GM12878 (cell line): ENCODE data around the gene GFRA1. TPM values are rescaled to one million over a fixed set of nuclear protein-coding genes. Genes with fewer than 3 reads are reported as not detected.

Experiments used
- ATAC-seq: fragments of 200-7000 bp; cut with Tn5 transposase; 3 replicates; pipeline ENCODE4 v1.9.1; 2020; ENCODE audit warnings: mild to moderate bottlenecking, moderate library complexity
- BruUV-seq: library from RNA; stranded (reverse); fragments of 400-500 nt; replicated peaks from 2 replicates; lab custom pipeline; 2021; lab: Mats Ljungman, UMichigan
- CTCF ChIA-PET: fragments of 300-600 bp; sonication (Branson Sonifier 250); formaldehyde crosslinking; extraction: SDS; loops from one replicate; lab custom pipeline; 2021; ENCODE audit warnings: inconsistent platforms; lab: Yijun Ruan, JAX
- POLR2A ChIA-PET: fragments of 350-600 bp; formaldehyde crosslinking; extraction: SDS; loops from one replicate; lab custom pipeline; 2021; ENCODE audit warnings: inconsistent platforms; lab: Charles Lee
- RAD21 ChIA-PET: fragments of 300-600 bp; sonication (Branson Sonifier 250); formaldehyde crosslinking; loops from one replicate; lab custom pipeline; 2023; ENCODE audit warnings: antibody characterized with exemption; ENCODE audit not compliant: unreplicated experiment; lab: Charles Lee
- SMC1A ChIA-PET: fragments of 300-600 bp; sonication (Branson Sonifier 250); formaldehyde crosslinking; loops from one replicate; lab custom pipeline; 2023; ENCODE audit not compliant: unreplicated experiment, uncharacterized antibody; lab: Charles Lee
- DNase-seq: peaks from one replicate; pipeline ENCODE4 v3.0.0-alpha.2; 2011; ENCODE audit warnings: low read depth, low spot score
- FAIRE-seq: peaks from 3 replicates; lab custom pipeline; 2011; peaks lifted over from hg19 to GRCh38; lab: Jason Lieb, UNC
- H2AFZ ChIP-seq: 2 replicates; pipeline ENCODE4 v1.6.0; 2011; ENCODE audit warnings: low read depth, low read length, control low read depth; ENCODE audit not compliant: control insufficient read depth
- H3K27ac ChIP-seq: 2 replicates; pipeline ENCODE4 v1.5.1; 2011; ENCODE audit warnings: control low read depth; ENCODE audit not compliant: control insufficient read depth, insufficient read depth
- H3K27me3 ChIP-seq, 2 experiments: replicated peaks in 1 of 2; 2 replicates each; pipeline versions ENCODE4 v1.6.0 to v1.6.1; 2011; ENCODE audit warnings: low read length in 1 of 2; ENCODE audit not compliant: control insufficient read depth in 2 of 2, insufficient read depth in 2 of 2
- H3K36me3 ChIP-seq, 2 experiments: 2 replicates each; pipeline ENCODE4 v1.5.1; 2011; ENCODE audit warnings: low read length in 1 of 2; ENCODE audit not compliant: control insufficient read depth in 2 of 2, insufficient read depth in 2 of 2
- H3K4me1 ChIP-seq: 2 replicates; pipeline ENCODE4 v1.6.1; 2011; ENCODE audit warnings: mild to moderate bottlenecking, low read length, moderate library complexity, mixed read lengths; ENCODE audit not compliant: control insufficient read depth, insufficient read depth
- H3K4me2 ChIP-seq: 2 replicates; pipeline ENCODE4 v1.6.0; 2011; ENCODE audit warnings: control low read depth; ENCODE audit not compliant: control insufficient read depth, insufficient read depth
- H3K4me3 ChIP-seq: fragments of 200-600 bp; sonication (generic); 2 replicates; pipeline ENCODE4 v1.5.1; 2016
- H3K79me2 ChIP-seq: 2 replicates; pipeline ENCODE4 v1.6.0; 2011; ENCODE audit warnings: low read length; ENCODE audit not compliant: control insufficient read depth, insufficient read depth
- H3K9ac ChIP-seq: 2 replicates; pipeline ENCODE4 v1.8.0; 2011; ENCODE audit warnings: low read length, control low read depth, mixed read lengths; ENCODE audit not compliant: control insufficient read depth, insufficient read depth
- H3K9me3 ChIP-seq: replicated peaks from 3 replicates; pipeline ENCODE4 v1.5.1; 2011; ENCODE audit warnings: mild to moderate bottlenecking, low read length; ENCODE audit not compliant: control insufficient read depth, insufficient read depth
- H4K20me1 ChIP-seq: 2 replicates; pipeline ENCODE4 v1.6.0; 2011; ENCODE audit not compliant: control insufficient read depth, insufficient read depth
- ASH2L ChIP-seq: fragments of 300-600, 200-600 bp; sonication (generic); IDR thresholded peaks from 2 replicates; pipeline ENCODE4 v1.6.1; 2017; ENCODE audit warnings: low read depth, mild to moderate bottlenecking, borderline replicate concordance
- ATF2 ChIP-seq: IDR thresholded peaks from 2 replicates; pipeline ENCODE4 v1.6.1; 2012; ENCODE audit warnings: low read length, inconsistent platforms
- CBX3 ChIP-seq: fragments of 200-600 bp; sonication (generic); IDR thresholded peaks from 2 replicates; pipeline ENCODE4 v1.6.1; 2016; ENCODE audit warnings: low read depth, borderline replicate concordance
- E2F4 ChIP-seq: IDR thresholded peaks from 2 replicates; pipeline ENCODE4 v1.6.1; 2012; ENCODE audit warnings: low read depth, low read length, improper control_type of control experiment
- HCFC1 ChIP-seq: fragments of 150-350 bp; IDR thresholded peaks from 2 replicates; pipeline ENCODE4 v1.6.1; 2014; ENCODE audit warnings: low read length
- HDAC6 ChIP-seq: fragments of 200-600 bp; sonication (generic); IDR thresholded peaks from one replicate; pipeline ENCODE4 v1.8.0; 2017; ENCODE audit warnings: antibody characterized with exemption; ENCODE audit not compliant: unreplicated experiment
- MTA3 ChIP-seq: IDR thresholded peaks from 2 replicates; pipeline ENCODE4 v1.6.1; 2012; ENCODE audit warnings: low read length, inconsistent platforms, borderline replicate concordance
- TCF3 ChIP-seq: IDR thresholded peaks from 2 replicates; pipeline ENCODE4 v1.6.1; 2012; ENCODE audit warnings: low read depth, mild to moderate bottlenecking, low read length, borderline replicate concordance; ENCODE audit not compliant: insufficient read depth
- TCF7 ChIP-seq: IDR thresholded peaks from 2 replicates; pipeline ENCODE4 v1.6.1; 2014; ENCODE audit warnings: antibody characterized with exemption, borderline replicate concordance
- ZBTB33 ChIP-seq: fragments of 450-650 bp; IDR thresholded peaks from 2 replicates; pipeline ENCODE4 v1.6.1; 2017; ENCODE audit warnings: mild to moderate bottlenecking
- ZNF384 ChIP-seq: IDR thresholded peaks from 2 replicates; pipeline ENCODE4 v1.6.1; 2012; ENCODE audit warnings: low read depth, mild to moderate bottlenecking, low read length, improper control_type of control experiment, borderline replicate concordance
- ZNF687 ChIP-seq: fragments of 450-650 bp; IDR thresholded peaks from 2 replicates; pipeline ENCODE4 v1.6.1; 2017; ENCODE audit warnings: mild to moderate bottlenecking, moderate library complexity
- WGBS: methylation state at CpG from one replicate; pipeline ENCODE4 v1.1.6; 2016; ENCODE audit warnings: low lambda C conversion rate; ENCODE audit not compliant: insufficient replicate concordance, insufficient coverage; ENCODE audit errors: missing lambda C conversion rate; 5-methylcytosine and 5-hydroxymethylcytosine counted together
- in situ Hi-C: fragments of 300-500 bp; cut with MboI; formaldehyde crosslinking; loops from 9 replicates; pipeline ENCODE4 v1.14.3; 2018; ENCODE audit warnings: mixed read lengths
- intact Hi-C: fragments of 100-400 bp; cut with micrococcal nuclease; formaldehyde crosslinking; loops from one replicate; pipeline ENCODE4 v1.14.2; 2022; ENCODE audit not compliant: unreplicated experiment
- polyA plus RNA-seq, 11 experiments: library from polyadenylated mRNA; depleted of rRNA in 4 of 11; unstranded in 6 of 11; stranded (reverse) in 5 of 11; fragments of >200 nt; fragmentation: Nextera tagmentation in 4 of 11; fragmentation: Illumina TruSeq in 1 of 11; extraction: Ambion mirVana in 4 of 11; extraction: Trizol in 1 of 11; gene quantifications; 1 replicate in 1 of 11; 2 replicates in 10 of 11; pipeline versions ENCODE4 v1.2.1 to v1.2.3, GENCODE V29; 2011 to 2016; ENCODE audit warnings: inconsistent platforms in 2 of 11, missing spikeins in 2 of 11, low read depth in 1 of 11
- total RNA-seq, 4 experiments: library from RNA; depleted of rRNA in 3 of 4; stranded (reverse); fragments of >200 nt in 3 of 4; fragmentation: Illumina TruSeq in 1 of 4; extraction: Trizol in 1 of 4; gene quantifications; 2 replicates each; pipeline versions ENCODE4 v1.2.1 to v1.2.3, GENCODE V29; 2013 to 2021

Gene GFRA1
- total and polyA plus RNA-seq, 10 of the 15 experiments (the other 5 are each of a cell fraction or from before 2014, with no cell fraction given): 0.05 to 0.19 TPM; not detected in 8

GRCh38 chr10:116281775-116282174 is 8.8 kb upstream of the GFRA1 start (continued):
- no peak for TF ChIP-seq ATF2

- Histone ChIP-seq H2AFZ (no peak overlapping the region), H3K27me3 (peaks cover 0 to 6% of the 10 kb centered on the region in 2 experiments; a peak in 2 of 4 replicates), H3K27ac (no peak overlapping the region), H3K9me3 (no peaks in the 10 kb centered on the region), H3K4me2 (no peak overlapping the region), H3K79me2 (no peaks in the 10 kb centered on the region), H3K4me1 (no peaks in the 10 kb centered on the region), H3K36me3 (no peaks in the 10 kb centered on the region), H4K20me1 (no peaks in the 10 kb centered on the region), H3K4me3 (no peak overlapping the region), H3K9ac (no peak overlapping the region)
- ChIA-PET POLR2A (no interaction called here), SMC1A (no interaction called here), CTCF (interaction anchor here (0.6 kb wide), 1 partner anchor 9 kb away, joined by 3 read pairs; no protein-coding TSS in a partner anchor), RAD21 (no interaction called here)
- no peak for ATAC-seq
- 14% methylated on average over 6 of the region's 6 CpGs for WGBS
- DNase-seq: no peak
- in situ Hi-C loops (no loop called here), intact Hi-C loops (no loop called here)
- BruUV-seq: no TSS peak
- TF ChIP-seq TCF3 (no peak), ZBTB33 (no peak), HDAC6 (no peak), E2F4 (no peak), ZNF687 (no peak), MTA3 (no peak), ASH2L (no peak), TCF7 (no peak), HCFC1 (no peak), CBX3 (no peak), ZNF384 (no peak)
- FAIRE-seq: no peak
Measured at GRCh38 chr10:116278846-116279245, 5.8 kb upstream of the GFRA1 start.
